ENCODE data around the gene DOK5.

Gene DOK5

GRCh38 chr20:54515793-54516628 lies 40.6 kb downstream of the DOK5 start:
- no peak for TF ChIP-seq CTCF (IDR thresholded peaks at IDR 0.05; ENCODE audit: insufficient read depth, low read length, poor library complexity, severe bottlenecking)
- TF ChIP-seq EZH2phosphoT487 (conservative IDR thresholded peaks at IDR 0.05; ENCODE audit: low read length): no peak
- Histone ChIP-seq H3K27me3 (ENCODE audit: low read length) (no peaks in the 10 kb centered on the region), H3F3A (ENCODE audit: insufficient read depth) (no peaks in the 10 kb centered on the region), H3K4me3 (ENCODE audit: insufficient read depth, low read length, poor library complexity, severe bottlenecking) (no peak overlapping the region), H3K9me3 (ENCODE audit: insufficient read depth, low read length) (no peaks in the 10 kb centered on the region), H4K20me1 (ENCODE audit: low read depth, low read length) (no peaks in the 10 kb centered on the region), H3K36me3 (ENCODE audit: low read length) (no peaks in the 10 kb centered on the region), H2AFZ (ENCODE audit: low read depth, low read length, severe bottlenecking) (no peak overlapping the region), H3K9ac (ENCODE audit: low read length) (no peak overlapping the region), H3K79me2 (ENCODE audit: insufficient read depth, low read length) (no peaks in the 10 kb centered on the region), H3K4me2 (ENCODE audit: low read depth, low read length, poor library complexity, severe bottlenecking) (no peak overlapping the region), H3K27ac (ENCODE audit: low read depth, low read length) (no peak overlapping the region), H3K9me2 (replicated peaks; ENCODE audit: insufficient read depth, low read length) (no peaks in the 10 kb centered on the region)

GRCh38 chr20:54517241-54517975 lies 42.0 kb downstream of the DOK5 start:
- H3F3A ChIP-seq (ENCODE audit: insufficient read depth): no peaks in the 10 kb centered on the region
- TF ChIP-seq CTCF (IDR thresholded peaks at IDR 0.05; ENCODE audit: insufficient read depth, low read length, poor library complexity, severe bottlenecking) (no peak), EZH2phosphoT487 (conservative IDR thresholded peaks at IDR 0.05; ENCODE audit: low read length) (no peak)
- no peaks in the 10 kb centered on the region for H3K9me3 ChIP-seq (ENCODE audit: insufficient read depth, low read length)
- no peaks in the 10 kb centered on the region for H3K27me3 ChIP-seq (ENCODE audit: low read length)
- H3K4me2 ChIP-seq (ENCODE audit: low read depth, low read length, poor library complexity, severe bottlenecking): no peak overlapping the region
- H3K36me3 ChIP-seq (ENCODE audit: low read length): no peaks in the 10 kb centered on the region
- no peaks in the 10 kb centered on the region for H3K79me2 ChIP-seq (ENCODE audit: insufficient read depth, low read length)
- H2AFZ ChIP-seq (ENCODE audit: low read depth, low read length, severe bottlenecking): no peak overlapping the region
- no peak overlapping the region for H3K4me3 ChIP-seq (ENCODE audit: insufficient read depth, low read length, poor library complexity, severe bottlenecking)
- no peaks in the 10 kb centered on the region for H4K20me1 ChIP-seq (ENCODE audit: low read depth, low read length)
- no peak overlapping the region for H3K27ac ChIP-seq (ENCODE audit: low read depth, low read length)
- no peaks in the 10 kb centered on the region for H3K9me2 ChIP-seq (replicated peaks; ENCODE audit: insufficient read depth, low read length)
- no peak overlapping the region for H3K9ac ChIP-seq (ENCODE audit: low read length)

DNA sequence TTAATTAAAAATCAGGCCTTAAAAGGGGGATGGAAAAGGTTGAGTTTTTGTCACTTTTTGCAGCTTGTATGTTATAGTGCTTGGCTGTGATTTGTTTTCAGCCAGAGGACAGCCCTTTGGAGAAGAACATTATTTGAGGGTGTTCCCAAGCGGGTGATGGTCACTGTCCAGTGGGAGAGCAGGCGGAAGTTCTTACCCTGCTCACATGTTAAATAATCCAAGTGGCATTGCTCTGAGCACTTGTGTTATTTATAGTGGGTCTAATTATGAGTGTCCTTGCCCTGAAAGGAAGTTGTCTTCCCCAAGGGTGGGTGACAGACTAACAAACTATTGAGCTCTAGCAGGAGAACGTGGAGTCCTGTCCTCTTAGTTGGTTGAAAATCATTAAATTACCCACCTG lies 49.5 kb downstream of the DOK5 start:
- H3K27me3 ChIP-seq (ENCODE audit: low read length): no peaks in the 10 kb centered on the region
- no peak overlapping the region for H3K9ac ChIP-seq (ENCODE audit: low read length)
- no peaks in the 10 kb centered on the region for H3K36me3 ChIP-seq (ENCODE audit: low read length)
- H3F3A ChIP-seq (ENCODE audit: insufficient read depth): no peaks in the 10 kb centered on the region
- no peaks in the 10 kb centered on the region for H3K9me2 ChIP-seq (replicated peaks; ENCODE audit: insufficient read depth, low read length)
- H4K20me1 ChIP-seq (ENCODE audit: low read depth, low read length): no peaks in the 10 kb centered on the region
- H3K9me3 ChIP-seq (ENCODE audit: insufficient read depth, low read length): no peaks in the 10 kb centered on the region
- H3K79me2 ChIP-seq (ENCODE audit: insufficient read depth, low read length): no peaks in the 10 kb centered on the region
- H3K4me2 ChIP-seq (ENCODE audit: low read depth, low read length, poor library complexity, severe bottlenecking): no peak overlapping the region
- H2AFZ ChIP-seq (ENCODE audit: low read depth, low read length, severe bottlenecking): no peak overlapping the region
- no peak overlapping the region for H3K27ac ChIP-seq (ENCODE audit: low read depth, low read length)
- no peak for TF ChIP-seq CTCF (IDR thresholded peaks at IDR 0.05; ENCODE audit: insufficient read depth, low read length, poor library complexity, severe bottlenecking)
- no peak for TF ChIP-seq EZH2phosphoT487 (conservative IDR thresholded peaks at IDR 0.05; ENCODE audit: low read length)
- no peak overlapping the region for H3K4me3 ChIP-seq (ENCODE audit: insufficient read depth, low read length, poor library complexity, severe bottlenecking)

All from SU-DHL-6 (cell line).